B cell (primary cell): ENCODE data around the gene SF3B5. TPM values are rescaled to one million over a fixed set of nuclear protein-coding genes. Genes with fewer than 3 reads are reported as not detected.

Experiments used
- ATAC-seq: fragments of 200-7000 bp; cut with Tn5 transposase; one replicate; pipeline ENCODE4 v1.10.0; 2021; ENCODE audit warnings: low read depth, mild to moderate bottlenecking, moderate number of reproducible peaks, moderate library complexity
- CTCF ChIA-PET: fragments of 350-600 bp; sonication (Branson Sonifier 250); formaldehyde crosslinking; loops from one replicate; lab custom pipeline; 2021; ENCODE audit warnings: antibody characterized with exemption, inconsistent platforms; lab: Charles Lee
- POLR2A ChIA-PET: fragments of 350-600 bp; sonication (Branson Sonifier 250); formaldehyde crosslinking; loops from one replicate; lab custom pipeline; 2021; ENCODE audit warnings: antibody characterized with exemption; lab: Charles Lee
- DNase-seq: peaks from one replicate; pipeline ENCODE4 v3.0.0; 2013
- H2AFZ ChIP-seq: 2 replicates; pipeline ENCODE4 v1.6.1; 2012; ENCODE audit warnings: mild to moderate bottlenecking, low read depth, low read length; ENCODE audit not compliant: insufficient read depth, poor library complexity, severe bottlenecking
- H3K27ac ChIP-seq, 2 donors: 1 replicate in 1 of 2; 2 replicates in 1 of 2; pipeline ENCODE4 v1.5.1; 2012 to 2013; ENCODE audit warnings: low read length in 2 of 2, mild to moderate bottlenecking in 2 of 2, moderate library complexity in 1 of 2
- H3K27me3 ChIP-seq, 4 experiments: fragments of 200-600 bp in 1 of 4; sonication (generic) in 1 of 4; replicated peaks in 1 of 4; 1 replicate in 2 of 4; 2 replicates in 2 of 4; pipeline versions ENCODE4 v1.6.1 to v1.7.0; 2013 to 2016; ENCODE audit warnings: low read length in 3 of 4, mild to moderate bottlenecking in 2 of 4, mixed read lengths in 1 of 4, moderate library complexity in 1 of 4; ENCODE audit not compliant: insufficient read depth in 4 of 4, control insufficient read depth in 3 of 4; ENCODE audit errors: control extremely low read depth in 1 of 4
- H3K36me3 ChIP-seq, 2 experiments: replicated peaks in 1 of 2; 1 replicate in 1 of 2; 2 replicates in 1 of 2; pipeline versions ENCODE4 v1.6.1 to v1.7.1; 2013; ENCODE audit warnings: low read length in 1 of 2; ENCODE audit not compliant: insufficient read depth in 2 of 2, control insufficient read depth in 1 of 2; ENCODE audit errors: control extremely low read depth in 1 of 2, extremely low read depth in 1 of 2
- H3K4me1 ChIP-seq, 2 donors: fragments of 200-600 bp in 1 of 2; sonication (generic) in 1 of 2; 1 replicate in 1 of 2; 2 replicates in 1 of 2; pipeline versions ENCODE4 v1.5.1 to v1.6.1; 2013 to 2017; ENCODE audit warnings: low read length in 2 of 2; ENCODE audit not compliant: control insufficient read depth in 2 of 2, insufficient read depth in 2 of 2
- H3K4me2 ChIP-seq: replicated peaks from 2 replicates; pipeline ENCODE3; 2012; ENCODE audit warnings: mild to moderate bottlenecking, low read depth, low read length; ENCODE audit not compliant: poor library complexity, severe bottlenecking
- H3K4me3 ChIP-seq, 5 experiments: fragments of 200-600 bp in 1 of 5; sonication (generic) in 1 of 5; 1 replicate in 3 of 5; 2 replicates in 2 of 5; pipeline versions ENCODE4 v1.5.1 to v1.7.0; 2011 to 2016; ENCODE audit warnings: low read length in 4 of 5, mild to moderate bottlenecking in 4 of 5, low read depth in 2 of 5, control low read depth in 1 of 5, moderate library complexity in 1 of 5; ENCODE audit not compliant: insufficient read depth in 1 of 5; ENCODE audit errors: control extremely low read depth in 1 of 5, extremely low read depth in 1 of 5
- H3K79me2 ChIP-seq: fragments of 200-600 bp; sonication (generic); one replicate; pipeline ENCODE4 v1.6.0; 2016; ENCODE audit warnings: low read length; ENCODE audit not compliant: control insufficient read depth, insufficient read depth
- H3K9ac ChIP-seq: fragments of 200-600 bp; sonication (generic); 2 replicates; pipeline ENCODE4 v1.6.1; 2017; ENCODE audit warnings: mild to moderate bottlenecking, low read length, moderate library complexity
- H3K9me3 ChIP-seq, 3 donors: one replicate each; pipeline versions ENCODE4 v1.6.1 to v1.7.1; 2013; ENCODE audit warnings: low read length in 2 of 3; ENCODE audit not compliant: control insufficient read depth in 2 of 3, insufficient read depth in 1 of 3; ENCODE audit errors: control extremely low read depth in 1 of 3
- H4K20me1 ChIP-seq: 2 replicates; pipeline ENCODE4 v1.6.0; 2012; ENCODE audit warnings: mild to moderate bottlenecking, low read length; ENCODE audit not compliant: insufficient read depth, control insufficient read depth, poor library complexity, severe bottlenecking
- H3K27ac Mint-ChIP-seq: one replicate; pipeline ENCODE4 v1.8.0; 2021; ENCODE audit warnings: mixed read lengths
- H3K27me3 Mint-ChIP-seq: one replicate; pipeline ENCODE4 v1.8.0; 2021; ENCODE audit warnings: mixed read lengths
- H3K4me1 Mint-ChIP-seq: one replicate; pipeline ENCODE4 v1.8.0; 2021; ENCODE audit warnings: mixed read lengths
- H3K4me3 Mint-ChIP-seq: one replicate; pipeline ENCODE4 v1.8.0; 2021; ENCODE audit warnings: mixed read lengths
- H3K9me3 Mint-ChIP-seq: one replicate; pipeline ENCODE4 v1.8.0; 2022; ENCODE audit warnings: mixed read lengths; ENCODE audit not compliant: insufficient read depth
- CTCF ChIP-seq: fragments of 200-600 bp; IDR thresholded peaks from one replicate; pipeline ENCODE4 v1.8.0; 2022; ENCODE audit warnings: antibody characterized with exemption, mild to moderate bottlenecking
- EZH2 ChIP-seq: IDR thresholded peaks from 2 replicates; pipeline ENCODE4 v1.6.1; 2012; ENCODE audit warnings: borderline replicate concordance, low read depth, mild to moderate bottlenecking, moderate library complexity, low read length; ENCODE audit not compliant: insufficient read depth, poor library complexity, severe bottlenecking
- WGBS: methylation state at CpG from one replicate; pipeline ENCODE4 v1.1.5; 2013; ENCODE audit warnings: missing lambda C conversion rate; ENCODE audit not compliant: insufficient coverage; 5-methylcytosine and 5-hydroxymethylcytosine counted together
- intact Hi-C: fragments of 100-400 bp; cut with micrococcal nuclease; formaldehyde crosslinking; loops from one replicate; pipeline ENCODE4 v1.10.0; 2022
- polyA plus RNA-seq: library from polyadenylated mRNA; depleted of rRNA; stranded (reverse); fragments of >200 nt; gene quantifications from 2 replicates; pipeline ENCODE4 v1.2.3, GENCODE V29; 2012
- total RNA-seq, 2 donors: library from RNA; stranded (reverse); fragments of 120-200 nt in 1 of 2; gene quantifications; 1 replicate in 1 of 2; 2 replicates in 1 of 2; pipeline versions ENCODE4 v1.2.3 to v1.2.4, GENCODE V29; 2013 to 2022

The SF3B5 gene
- total and polyA plus RNA-seq, 2 donors (not counting 1 experiment from before 2014, with no cell fraction given), result 111 to 360 TPM

- POLR2A ChIA-PET, result no interaction called here
- Mint-ChIP-seq H3K27ac (no peak overlapping the region), H3K9me3 (no peaks in the 10 kb centered on the region), H3K27me3 (no peaks in the 10 kb centered on the region), H3K4me1 (peaks cover 19% of the 10 kb centered on the region), H3K4me3 (no peak overlapping the region)
- no peak overlapping the region for H3K27ac ChIP-seq
- peaks cover 14 to 16% of the 10 kb centered on the region in 2 donors for H3K4me1 ChIP-seq
- H3K4me2 ChIP-seq, result no peak overlapping the region
- H4K20me1 ChIP-seq, result no peaks in the 10 kb centered on the region
- H2AFZ ChIP-seq, result no peak overlapping the region
- ATAC-seq (no peak), DNase-seq (no peak)
- H3K79me2 ChIP-seq, result peaks cover 11% of the 10 kb centered on the region
- intact Hi-C loops, result loop anchor here (10.0 kb wide), 2 partner anchors 524 to 1866 kb away; partner anchors contain the start of gene SHPRH
- H3K36me3 ChIP-seq, result no peaks in the 10 kb centered on the region
- TF ChIP-seq CTCF, result no peak
- no peak for TF ChIP-seq EZH2
- H3K4me3 ChIP-seq, result no peak overlapping the region
- WGBS, result 100% methylated on average over 1 of the region's 3 CpGs
- CTCF ChIA-PET, result interaction anchor here (0.8 to 2.0 kb wide), 5 partner anchors 35 to 383 kb away, joined by 3 to 11 read pairs (median 4); no protein-coding TSS in a partner anchor
- no peaks in the 10 kb centered on the region for H3K9me3 ChIP-seq
- no peaks in the 10 kb centered on the region for H3K27me3 ChIP-seq
- no peak overlapping the region for H3K9ac ChIP-seq
Observed at GRCh38 chr6:144098993-144099392, 3.6 kb upstream of the SF3B5 start.

GRCh38 chr6:144094731-144095133 is 641 bp downstream of the SF3B5 start:
- Mint-ChIP-seq H3K27me3 (no peaks in the 10 kb centered on the region), H3K4me3 (peak overlapping the region; percentile 100), H3K27ac (peak overlapping the region; percentile 100), H3K4me1 (peaks cover 23% of the 10 kb centered on the region), H3K9me3 (no peaks in the 10 kb centered on the region)
- peak overlapping the region; percentile 84 for H3K4me2 ChIP-seq
- peaks cover 1 to 3% of the 10 kb centered on the region in 2 experiments for H3K36me3 ChIP-seq
- peak overlapping the region; percentile 77 to 84 for H3K27ac ChIP-seq
- H4K20me1 ChIP-seq, result no peaks in the 10 kb centered on the region
- no peaks in the 10 kb centered on the region for H3K9me3 ChIP-seq
- peaks cover 16 to 22% of the 10 kb centered on the region in 2 donors for H3K4me1 ChIP-seq
- ATAC-seq (no peak), DNase-seq (no peak)
- H3K9ac ChIP-seq, result peak overlapping the region; percentile 80
- CTCF ChIA-PET, result interaction anchor here (0.6 to 2.0 kb wide), 4 partner anchors 29 to 155 kb away, joined by 3 to 6 read pairs (median 4); no protein-coding TSS in a partner anchor
- POLR2A ChIA-PET, result interaction anchor here (1.5 to 1.9 kb wide), 2 partner anchors 29 to 252 kb away, joined by 4 to 23 read pairs; partner anchors contain the start of gene LTV1
- intact Hi-C loops, result loop anchor here (1.0 to 10.0 kb wide), 8 partner anchors 30 to 1870 kb away; partner anchors contain the start of genes ADAT2, LTV1, PEX3 and SHPRH
- H3K27me3 ChIP-seq, result no peaks in the 10 kb centered on the region
- 1% methylated on average over 18 of the region's 19 CpGs for WGBS
- H3K79me2 ChIP-seq, result peaks cover 18% of the 10 kb centered on the region
- peak overlapping the region; percentile 63 to 98 (median 73) for H3K4me3 ChIP-seq
- peak overlapping the region; percentile 97 for H2AFZ ChIP-seq
- TF ChIP-seq EZH2 (no peak), CTCF (no peak)
